ENCODE measurements around the gene TRMU.

DNA sequence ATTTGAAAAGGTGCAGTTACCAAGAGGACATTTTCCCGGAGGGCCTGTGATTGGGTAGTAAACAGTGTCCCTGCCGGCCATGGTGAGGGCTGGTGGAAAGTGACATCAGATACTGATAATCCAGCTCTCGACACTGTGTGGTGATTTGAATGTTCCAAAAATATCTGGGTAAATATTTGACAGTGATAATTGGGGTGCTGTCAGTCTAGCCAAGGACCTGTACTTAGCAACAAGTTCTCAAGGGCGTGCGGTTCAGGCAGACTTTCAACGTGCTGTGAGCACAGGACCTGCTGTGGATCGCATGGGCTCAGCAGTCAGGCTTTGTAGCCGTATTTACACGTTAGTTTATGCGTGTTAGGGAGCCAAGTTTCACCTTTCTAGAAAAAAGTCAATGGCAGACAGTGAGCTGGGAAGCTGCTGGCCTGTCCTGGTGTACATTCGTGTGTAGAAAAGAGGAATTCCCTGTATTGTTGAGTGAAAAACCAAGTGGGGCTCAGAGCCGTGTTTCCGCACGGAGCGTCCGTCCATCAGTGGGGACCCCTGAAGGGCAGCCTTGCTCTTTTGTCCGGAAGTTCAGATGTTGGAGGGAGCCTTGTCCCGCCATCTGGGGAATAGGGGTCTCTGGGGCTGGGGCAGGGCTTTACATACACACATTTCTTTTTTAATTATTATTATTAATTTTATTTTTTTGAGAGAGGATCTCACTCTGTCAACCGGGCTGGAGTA, 11.3 kb downstream of the TRMU start:
- TF ChIP-seq SUZ12 (IDR thresholded peaks at IDR 0.05; ENCODE audit: extremely low read depth, insufficient read depth, insufficient read length) (no peak), ZNF274 (IDR thresholded peaks at IDR 0.05; ENCODE audit: low read depth, low read length) (no peak)
